Measurements from ENCODE around the gene FBRS.

The FBRS gene

GRCh38 chr16:30680326-30680725 is 22.1 kb downstream of the FBRS start:
- Histone ChIP-seq H3K9me3 (ENCODE audit: insufficient read depth, low read length) (no peaks in the 10 kb centered on the region), H3K4me3 (ENCODE audit: insufficient read depth, low read length, poor library complexity, severe bottlenecking) (no peak overlapping the region), H3K27ac (ENCODE audit: low read depth, low read length) (no peak overlapping the region), H3F3A (ENCODE audit: insufficient read depth) (no peaks in the 10 kb centered on the region), H3K36me3 (ENCODE audit: low read length) (no peaks in the 10 kb centered on the region), H3K4me2 (ENCODE audit: low read depth, low read length, poor library complexity, severe bottlenecking) (no peak overlapping the region), H3K27me3 (ENCODE audit: low read length) (no peaks in the 10 kb centered on the region), H4K20me1 (ENCODE audit: low read depth, low read length) (no peaks in the 10 kb centered on the region), H2AFZ (ENCODE audit: low read depth, low read length, severe bottlenecking) (no peak overlapping the region), H3K79me2 (ENCODE audit: insufficient read depth, low read length) (no peaks in the 10 kb centered on the region), H3K9ac (ENCODE audit: low read length) (no peak overlapping the region), H3K9me2 (replicated peaks; ENCODE audit: insufficient read depth, low read length) (no peaks in the 10 kb centered on the region)
- TF ChIP-seq EZH2phosphoT487 (conservative IDR thresholded peaks at IDR 0.05; ENCODE audit: low read length) (no peak), CTCF (IDR thresholded peaks at IDR 0.05; ENCODE audit: insufficient read depth, low read length, poor library complexity, severe bottlenecking) (no peak)

DNA sequence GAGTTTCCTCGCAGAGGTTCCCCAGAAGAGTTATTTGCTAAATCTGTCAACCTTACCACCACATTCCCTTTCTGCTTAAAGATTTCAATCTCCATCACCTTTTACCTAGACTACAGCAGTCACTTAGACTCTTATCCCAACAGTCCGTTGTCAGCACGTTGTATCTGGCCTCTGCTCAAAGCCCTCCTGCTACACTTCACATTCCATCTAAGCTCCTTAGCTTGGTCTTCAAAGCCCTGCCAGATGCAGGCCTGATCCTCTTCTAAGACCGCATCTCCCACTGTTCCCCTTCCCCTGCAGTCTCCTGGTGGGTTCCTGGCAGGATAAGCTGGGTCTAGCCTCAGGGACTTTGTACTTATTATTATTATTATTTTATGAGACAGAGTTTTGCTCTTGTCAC is 30.5 kb downstream of the FBRS start:
- H3K9me3 ChIP-seq (ENCODE audit: insufficient read depth, low read length): no peaks in the 10 kb centered on the region
- H3K4me3 ChIP-seq (ENCODE audit: insufficient read depth, low read length, poor library complexity, severe bottlenecking): no peak overlapping the region
- H3K27ac ChIP-seq (ENCODE audit: low read depth, low read length): no peak overlapping the region
- no peaks in the 10 kb centered on the region for H3K9me2 ChIP-seq (replicated peaks; ENCODE audit: insufficient read depth, low read length)
- H3K79me2 ChIP-seq (ENCODE audit: insufficient read depth, low read length): no peaks in the 10 kb centered on the region
- no peaks in the 10 kb centered on the region for H3K36me3 ChIP-seq (ENCODE audit: low read length)
- no peaks in the 10 kb centered on the region for H3K27me3 ChIP-seq (ENCODE audit: low read length)
- no peak overlapping the region for H3K9ac ChIP-seq (ENCODE audit: low read length)
- H3F3A ChIP-seq (ENCODE audit: insufficient read depth): no peaks in the 10 kb centered on the region
- no peak overlapping the region for H2AFZ ChIP-seq (ENCODE audit: low read depth, low read length, severe bottlenecking)
- no peak overlapping the region for H3K4me2 ChIP-seq (ENCODE audit: low read depth, low read length, poor library complexity, severe bottlenecking)
- TF ChIP-seq EZH2phosphoT487 (conservative IDR thresholded peaks at IDR 0.05; ENCODE audit: low read length): no peak
- TF ChIP-seq CTCF (IDR thresholded peaks at IDR 0.05; ENCODE audit: insufficient read depth, low read length, poor library complexity, severe bottlenecking): no peak
- no peaks in the 10 kb centered on the region for H4K20me1 ChIP-seq (ENCODE audit: low read depth, low read length)

DNA sequence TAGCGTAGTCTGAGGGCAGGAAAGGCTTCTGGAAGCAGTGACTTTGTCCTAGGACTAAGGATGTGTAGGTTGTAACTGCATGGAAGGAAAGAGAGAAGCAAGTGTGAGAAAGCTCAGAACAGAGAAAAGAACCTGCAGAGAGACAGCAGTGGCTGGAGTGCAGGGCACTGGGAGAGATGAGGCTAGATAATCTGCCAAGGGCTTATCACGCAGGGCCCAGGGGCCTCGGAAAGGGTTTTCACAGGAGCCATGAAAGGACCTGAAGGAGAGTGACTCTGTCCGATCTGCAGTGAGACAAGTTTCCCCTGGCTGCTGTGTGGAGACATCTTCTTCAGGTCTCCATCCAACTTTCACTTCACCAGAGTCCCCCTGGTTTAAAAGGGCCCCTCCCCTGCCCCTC is 33.7 kb downstream of the FBRS start:
- Histone ChIP-seq H3K9ac (ENCODE audit: low read length) (no peak overlapping the region), H3K27me3 (ENCODE audit: low read length) (no peaks in the 10 kb centered on the region), H3K27ac (ENCODE audit: low read depth, low read length) (no peak overlapping the region), H3K9me3 (ENCODE audit: insufficient read depth, low read length) (no peaks in the 10 kb centered on the region), H3F3A (ENCODE audit: insufficient read depth) (no peaks in the 10 kb centered on the region), H3K4me2 (ENCODE audit: low read depth, low read length, poor library complexity, severe bottlenecking) (no peak overlapping the region), H3K79me2 (ENCODE audit: insufficient read depth, low read length) (no peaks in the 10 kb centered on the region), H3K36me3 (ENCODE audit: low read length) (no peaks in the 10 kb centered on the region), H4K20me1 (ENCODE audit: low read depth, low read length) (no peaks in the 10 kb centered on the region), H2AFZ (ENCODE audit: low read depth, low read length, severe bottlenecking) (no peak overlapping the region), H3K9me2 (replicated peaks; ENCODE audit: insufficient read depth, low read length) (no peaks in the 10 kb centered on the region), H3K4me3 (ENCODE audit: insufficient read depth, low read length, poor library complexity, severe bottlenecking) (no peak overlapping the region)
- TF ChIP-seq EZH2phosphoT487 (conservative IDR thresholded peaks at IDR 0.05; ENCODE audit: low read length): no peak
- TF ChIP-seq CTCF (IDR thresholded peaks at IDR 0.05; ENCODE audit: insufficient read depth, low read length, poor library complexity, severe bottlenecking): no peak
